ENCODE results near the gene CACNA2D3.

DNA sequence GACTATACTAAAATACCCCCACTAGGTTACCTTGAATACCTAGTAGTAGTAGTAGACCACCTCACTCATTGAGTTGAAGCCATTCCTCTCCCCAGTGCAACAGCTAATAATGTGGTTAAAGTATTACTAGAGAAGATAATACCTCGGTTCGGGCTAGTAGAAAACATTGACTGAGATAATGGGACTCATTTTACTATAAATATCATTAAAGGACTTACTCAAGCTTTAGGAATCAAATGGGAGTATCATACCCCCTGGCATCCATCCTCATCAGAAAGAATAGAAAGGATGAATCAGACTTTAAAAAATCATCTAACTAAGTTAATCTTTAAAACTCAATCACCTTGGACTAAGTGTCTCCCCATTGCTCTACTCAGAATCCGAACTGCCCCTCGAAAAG is 49.0 kb upstream of the CACNA2D3 start:
- no peak for TF ChIP-seq EZH2 (IDR thresholded peaks at IDR 0.05; ENCODE audit: borderline replicate concordance, low read length)
- TF ChIP-seq, protein P1, sequence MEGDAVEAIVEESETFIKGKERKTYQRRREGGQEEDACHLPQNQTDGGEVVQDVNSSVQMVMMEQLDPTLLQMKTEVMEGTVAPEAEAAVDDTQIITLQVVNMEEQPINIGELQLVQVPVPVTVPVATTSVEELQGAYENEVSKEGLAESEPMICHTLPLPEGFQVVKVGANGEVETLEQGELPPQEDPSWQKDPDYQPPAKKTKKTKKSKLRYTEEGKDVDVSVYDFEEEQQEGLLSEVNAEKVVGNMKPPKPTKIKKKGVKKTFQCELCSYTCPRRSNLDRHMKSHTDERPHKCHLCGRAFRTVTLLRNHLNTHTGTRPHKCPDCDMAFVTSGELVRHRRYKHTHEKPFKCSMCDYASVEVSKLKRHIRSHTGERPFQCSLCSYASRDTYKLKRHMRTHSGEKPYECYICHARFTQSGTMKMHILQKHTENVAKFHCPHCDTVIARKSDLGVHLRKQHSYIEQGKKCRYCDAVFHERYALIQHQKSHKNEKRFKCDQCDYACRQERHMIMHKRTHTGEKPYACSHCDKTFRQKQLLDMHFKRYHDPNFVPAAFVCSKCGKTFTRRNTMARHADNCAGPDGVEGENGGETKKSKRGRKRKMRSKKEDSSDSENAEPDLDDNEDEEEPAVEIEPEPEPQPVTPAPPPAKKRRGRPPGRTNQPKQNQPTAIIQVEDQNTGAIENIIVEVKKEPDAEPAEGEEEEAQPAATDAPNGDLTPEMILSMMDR (conservative IDR thresholded peaks at IDR 0.05 in 1 of 2, IDR thresholded peaks at IDR 0.05 in 1 of 2; ENCODE audit: extremely low read depth in 1 of 2, insufficient read depth in 1 of 2, low read depth in 1 of 2, low read length in 2 of 2): no peak
